Measurements from ENCODE around the gene MIEF1. TPM values are rescaled to one million over a fixed set of nuclear protein-coding genes. Genes with fewer than 3 reads are reported as not detected.

Gene MIEF1
- total and polyA plus RNA-seq, 11 donors, result 6.5 to 25.2 (median 18.7) TPM

DNA sequence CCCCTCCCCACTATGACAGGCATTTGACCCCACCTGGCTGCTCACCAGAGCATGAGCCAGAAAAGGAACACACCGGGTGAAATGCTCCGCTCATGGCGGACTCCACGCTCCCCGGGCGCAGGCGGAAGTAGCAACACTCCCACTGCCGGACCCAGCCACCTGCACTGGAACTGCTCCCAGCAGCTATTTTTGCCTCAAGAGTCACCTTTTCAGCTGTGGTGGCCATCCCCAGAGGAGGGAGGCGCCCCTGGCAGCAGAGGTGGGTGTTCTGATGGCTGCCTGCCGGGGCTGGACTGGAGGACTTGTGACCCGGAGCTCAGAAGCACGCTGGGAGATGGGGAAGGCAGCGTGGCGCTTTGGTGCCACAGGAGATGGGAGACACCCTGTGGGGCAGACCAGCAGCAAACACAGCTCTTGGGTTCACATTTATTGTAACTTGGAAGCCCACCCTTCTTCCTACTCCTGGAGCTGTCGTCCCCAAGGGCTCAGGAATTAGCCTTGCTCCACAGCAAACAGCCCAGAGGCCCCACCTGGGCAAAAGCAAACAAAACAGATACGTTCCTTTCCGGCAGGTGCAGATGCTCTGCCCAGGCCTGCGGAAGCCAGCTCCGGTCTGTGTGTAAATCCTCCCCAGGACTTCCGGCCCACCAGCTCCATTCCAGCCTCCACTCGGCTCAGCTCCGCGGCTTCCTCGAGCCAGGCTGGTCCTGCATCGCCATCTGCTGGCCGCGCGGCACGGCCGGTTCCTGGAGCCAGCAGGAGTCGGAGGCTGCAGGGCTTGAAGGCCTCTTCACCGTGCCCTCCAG lies 26.8 kb downstream of the MIEF1 start:
- Histone ChIP-seq H3K9me3 (no peaks in the 10 kb centered on the region), H3K4me3 (peak overlapping the region in 9 of 12 donors; percentile 2 to 42 (median 26)), H3K36me3 (peaks cover 0 to 51% (median 27%) of the 10 kb centered on the region in 9 donors), H3K4me1 (peaks cover 7 to 81% (median 63%) of the 10 kb centered on the region in 12 donors), H3K27ac (peak overlapping the region in 7 of 12 donors; percentile 6 to 76 (median 43)), H3K27me3 (no peaks in the 10 kb centered on the region)
- peak; percentile 33 to 62 (median 47) for ATAC-seq
- TF ChIP-seq, protein P1, sequence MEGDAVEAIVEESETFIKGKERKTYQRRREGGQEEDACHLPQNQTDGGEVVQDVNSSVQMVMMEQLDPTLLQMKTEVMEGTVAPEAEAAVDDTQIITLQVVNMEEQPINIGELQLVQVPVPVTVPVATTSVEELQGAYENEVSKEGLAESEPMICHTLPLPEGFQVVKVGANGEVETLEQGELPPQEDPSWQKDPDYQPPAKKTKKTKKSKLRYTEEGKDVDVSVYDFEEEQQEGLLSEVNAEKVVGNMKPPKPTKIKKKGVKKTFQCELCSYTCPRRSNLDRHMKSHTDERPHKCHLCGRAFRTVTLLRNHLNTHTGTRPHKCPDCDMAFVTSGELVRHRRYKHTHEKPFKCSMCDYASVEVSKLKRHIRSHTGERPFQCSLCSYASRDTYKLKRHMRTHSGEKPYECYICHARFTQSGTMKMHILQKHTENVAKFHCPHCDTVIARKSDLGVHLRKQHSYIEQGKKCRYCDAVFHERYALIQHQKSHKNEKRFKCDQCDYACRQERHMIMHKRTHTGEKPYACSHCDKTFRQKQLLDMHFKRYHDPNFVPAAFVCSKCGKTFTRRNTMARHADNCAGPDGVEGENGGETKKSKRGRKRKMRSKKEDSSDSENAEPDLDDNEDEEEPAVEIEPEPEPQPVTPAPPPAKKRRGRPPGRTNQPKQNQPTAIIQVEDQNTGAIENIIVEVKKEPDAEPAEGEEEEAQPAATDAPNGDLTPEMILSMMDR (IDR thresholded peaks at IDR 0.05), result peak; percentile 94 to 99 (median 96)
- no peak for TF ChIP-seq POLR2A (IDR thresholded peaks at IDR 0.05)
- WGBS, 4 donors, result 26 to 39% (median 30%) methylated on average over 23 to 32 of the region's 32 CpGs
- intact Hi-C loops (cut with DNase I), result loop anchor here (2.0 to 10.0 kb wide), 13 partner anchors 32 to 357 kb away; partner anchors contain the start of genes RPL3 (in 5 of the 10) and SYNGR1 (in 4 of the 10)
- peak; percentile 89 to 96 (median 91) for DNase-seq

DNA sequence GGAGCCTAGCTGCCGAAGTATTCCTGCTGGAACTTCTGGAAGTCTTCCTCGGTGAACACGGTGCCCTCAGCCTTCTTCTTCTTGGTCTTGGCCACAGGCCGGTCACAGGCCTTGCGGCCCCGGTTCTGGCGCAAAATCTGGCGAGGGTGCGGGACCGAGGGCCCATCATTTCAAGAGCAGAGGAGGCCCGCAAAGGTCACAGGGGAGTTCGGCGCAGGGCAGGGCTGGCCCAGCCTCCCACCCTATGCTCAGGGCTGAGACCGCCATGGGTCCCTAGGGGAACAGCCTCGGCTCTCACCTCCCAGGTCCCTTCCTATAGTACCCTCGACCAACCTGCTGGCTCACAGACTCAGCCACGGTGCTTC lies 27.4 kb downstream of the MIEF1 start:
- no peaks in the 10 kb centered on the region for H3K27me3 ChIP-seq
- intact Hi-C loops (cut with DNase I), result loop anchor here (2.0 to 10.0 kb wide), 13 partner anchors 33 to 357 kb away; partner anchors contain the start of genes RPL3 (in 5 of the 10) and SYNGR1 (in 4 of the 10)
- peaks cover 0 to 45% (median 21%) of the 10 kb centered on the region in 9 donors for H3K36me3 ChIP-seq
- peaks cover 7 to 77% (median 59%) of the 10 kb centered on the region in 12 donors for H3K4me1 ChIP-seq
- H3K9me3 ChIP-seq, result no peaks in the 10 kb centered on the region
- DNase-seq, result peak in 1 of 5 donors; percentile 37
- no peak for ATAC-seq
- TF ChIP-seq POLR2A (IDR thresholded peaks at IDR 0.05), result no peak
- TF ChIP-seq, protein P1 (IDR thresholded peaks at IDR 0.05), result peak in 3 of 12 donors; percentile 20 to 43 (median 31)
- peak overlapping the region in 6 of 12 donors; percentile 6 to 76 (median 48) for H3K27ac ChIP-seq
- WGBS, 4 donors, result 50 to 59% (median 58%) methylated on average over 10 to 17 of the region's 17 CpGs
- peak overlapping the region in 8 of 12 donors; percentile 2 to 42 (median 24) for H3K4me3 ChIP-seq

GRCh38 chr22:39530116-39530515 lies 28.0 kb downstream of the MIEF1 start:
- TF ChIP-seq POLR2A (IDR thresholded peaks at IDR 0.05), result no peak
- TF ChIP-seq, protein P1 (IDR thresholded peaks at IDR 0.05), result no peak
- WGBS, 4 donors, result 80 to 86% (median 85%) methylated on average over 6 of the region's 6 CpGs
- ATAC-seq (no peak), DNase-seq (no peak)
- intact Hi-C loops (cut with DNase I), result loop anchor here (5.0 to 10.0 kb wide), 7 partner anchors 188 to 1107 kb away; partner anchors contain the start of genes ADSL (in 9 of the 10) and MRTFA (in 1 of the 10)
- H3K4me3 ChIP-seq, result no peak overlapping the region
- H3K27ac ChIP-seq, result peak overlapping the region in 3 of 12 donors; percentile 54 to 76 (median 58)
- no peaks in the 10 kb centered on the region for H3K27me3 ChIP-seq
- peaks cover 7 to 76% (median 55%) of the 10 kb centered on the region in 12 donors for H3K4me1 ChIP-seq
- H3K36me3 ChIP-seq, result peaks cover 0 to 39% (median 16%) of the 10 kb centered on the region in 9 donors
- H3K9me3 ChIP-seq, result no peaks in the 10 kb centered on the region
